Smooth muscle cell (in vitro differentiated cells): ENCODE results near the gene LY6G6C. TPM values are rescaled to one million over a fixed set of nuclear protein-coding genes. Genes with fewer than 3 reads are reported as not detected.
A peak's percentile ranks its signal among the peaks of the same experiment; 100 is the strongest.

ENCODE experiments used
- DNase-seq: peaks from one replicate; lab custom pipeline; 2025; ENCODE audit not compliant: unreplicated experiment; lab: John Stamatoyannopoulos, UW
- H2AFZ ChIP-seq: fragments of 200-600 bp; sonication (generic); 2 replicates; pipeline ENCODE4 v1.6.0; 2016; ENCODE audit warnings: antibody characterized with exemption, low read depth, mild to moderate bottlenecking
- H3F3A ChIP-seq: fragments of 200-600 bp; sonication (generic); 2 replicates; pipeline ENCODE4 v1.6.0; 2017; ENCODE audit warnings: antibody characterized with exemption, low read depth
- H3K27ac ChIP-seq: fragments of 200-600 bp; sonication (generic); 2 replicates; pipeline ENCODE4 v1.5.1; 2016; ENCODE audit warnings: low read depth, mild to moderate bottlenecking
- H3K27me3 ChIP-seq: fragments of 200-600 bp; sonication (generic); 2 replicates; pipeline ENCODE4 v1.6.1; 2016; ENCODE audit warnings: low read depth, mild to moderate bottlenecking
- H3K36me3 ChIP-seq: fragments of 200-600 bp; sonication (generic); 2 replicates; pipeline ENCODE4 v1.5.1; 2016; ENCODE audit warnings: low read depth
- H3K4me1 ChIP-seq: fragments of 200-600 bp; sonication (generic); 2 replicates; pipeline ENCODE4 v1.5.1; 2016; ENCODE audit warnings: low read depth
- H3K4me2 ChIP-seq: fragments of 200-600 bp; sonication (generic); 2 replicates; pipeline ENCODE4 v1.6.0; 2016; ENCODE audit warnings: mild to moderate bottlenecking
- H3K4me3 ChIP-seq: fragments of 200-600 bp; sonication (generic); 2 replicates; pipeline ENCODE4 v1.5.1; 2016; ENCODE audit warnings: mild to moderate bottlenecking
- H3K79me2 ChIP-seq: fragments of 200-600 bp; sonication (generic); 2 replicates; pipeline ENCODE4 v1.6.0; 2016; ENCODE audit warnings: low read depth, mild to moderate bottlenecking
- H3K9ac ChIP-seq: fragments of 200-600 bp; sonication (generic); 2 replicates; pipeline ENCODE4 v1.6.0; 2016; ENCODE audit warnings: low read depth
- H3K9me3 ChIP-seq: fragments of 200-600 bp; sonication (generic); replicated peaks from 2 replicates; pipeline ENCODE4 v1.5.1; 2016; ENCODE audit warnings: low read depth
- H4K20me1 ChIP-seq: fragments of 200-600 bp; sonication (generic); 2 replicates; pipeline ENCODE4 v1.6.0; 2016; ENCODE audit warnings: low read depth
- WGBS: methylation state at CpG from one replicate; pipeline ENCODE4 v1.1.7; 2016; ENCODE audit warnings: low lambda C conversion rate; 5-methylcytosine and 5-hydroxymethylcytosine counted together
- polyA plus RNA-seq: library from polyadenylated mRNA; unstranded; fragments of >200 nt; fragmentation: Nextera tagmentation; extraction: Ambion mirVana; gene quantifications from 2 replicates; pipeline ENCODE4 v1.2.1, GENCODE V29; 2016
- total RNA-seq: library from RNA; depleted of rRNA; stranded (reverse); fragments of >200 nt; gene quantifications from 2 replicates; pipeline ENCODE4 v1.2.3, GENCODE V29; 2014
- TF ChIP-seq, protein P1 (sequence below): fragments of 200-600 bp; sonication (generic); IDR thresholded peaks from 2 replicates; pipeline ENCODE4 v1.5.1; 2017; ENCODE audit warnings: borderline replicate concordance, mild to moderate bottlenecking, antibody characterized with exemption; ENCODE audit not compliant: insufficient read depth, poor library complexity, severe bottlenecking

LY6G6C gene
- total and polyA plus RNA-seq, 2 experiments from 2014 or later = 3.8 to 3.9 TPM

DNA sequence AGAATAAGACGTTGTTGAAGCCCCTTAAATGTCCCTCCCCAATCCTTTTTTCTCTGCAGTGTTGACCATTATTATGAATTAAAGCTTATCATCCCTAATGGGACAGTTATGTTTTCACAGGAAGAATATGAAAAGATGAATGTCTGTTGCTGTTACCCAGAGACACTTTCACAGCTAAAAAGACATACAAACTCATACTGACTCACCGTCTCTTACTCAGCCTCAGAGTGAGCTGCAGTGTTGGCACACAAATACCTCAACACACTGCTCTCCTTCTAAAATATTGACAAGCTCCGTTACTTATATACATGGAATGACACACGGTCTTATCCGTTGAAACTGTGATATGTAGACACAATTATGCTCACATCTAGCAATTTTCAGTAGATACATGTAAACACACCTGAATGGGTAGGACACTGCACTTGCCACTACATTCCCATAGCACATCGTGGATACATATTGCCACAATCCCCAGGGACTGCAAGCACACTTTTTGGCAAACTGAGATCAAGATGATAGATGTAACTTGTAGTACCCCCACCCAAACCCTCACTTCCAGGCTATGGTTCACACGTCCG lies 31.3 kb upstream of the LY6G6C start:
- TF ChIP-seq, protein P1, sequence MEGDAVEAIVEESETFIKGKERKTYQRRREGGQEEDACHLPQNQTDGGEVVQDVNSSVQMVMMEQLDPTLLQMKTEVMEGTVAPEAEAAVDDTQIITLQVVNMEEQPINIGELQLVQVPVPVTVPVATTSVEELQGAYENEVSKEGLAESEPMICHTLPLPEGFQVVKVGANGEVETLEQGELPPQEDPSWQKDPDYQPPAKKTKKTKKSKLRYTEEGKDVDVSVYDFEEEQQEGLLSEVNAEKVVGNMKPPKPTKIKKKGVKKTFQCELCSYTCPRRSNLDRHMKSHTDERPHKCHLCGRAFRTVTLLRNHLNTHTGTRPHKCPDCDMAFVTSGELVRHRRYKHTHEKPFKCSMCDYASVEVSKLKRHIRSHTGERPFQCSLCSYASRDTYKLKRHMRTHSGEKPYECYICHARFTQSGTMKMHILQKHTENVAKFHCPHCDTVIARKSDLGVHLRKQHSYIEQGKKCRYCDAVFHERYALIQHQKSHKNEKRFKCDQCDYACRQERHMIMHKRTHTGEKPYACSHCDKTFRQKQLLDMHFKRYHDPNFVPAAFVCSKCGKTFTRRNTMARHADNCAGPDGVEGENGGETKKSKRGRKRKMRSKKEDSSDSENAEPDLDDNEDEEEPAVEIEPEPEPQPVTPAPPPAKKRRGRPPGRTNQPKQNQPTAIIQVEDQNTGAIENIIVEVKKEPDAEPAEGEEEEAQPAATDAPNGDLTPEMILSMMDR = no peak
- no peaks in the 10 kb centered on the region for H4K20me1 ChIP-seq
- H3K27me3 ChIP-seq = no peaks in the 10 kb centered on the region
- H3K4me1 ChIP-seq = no peaks in the 10 kb centered on the region
- H3K9ac ChIP-seq = no peak overlapping the region
- peak overlapping the region; percentile 4 for H3K4me2 ChIP-seq
- H3K36me3 ChIP-seq = no peaks in the 10 kb centered on the region
- no peaks in the 10 kb centered on the region for H3K9me3 ChIP-seq
- DNase-seq = no peak
- 71% methylated on average over 8 of the region's 8 CpGs for WGBS
- peak overlapping the region; percentile 48 for H3K27ac ChIP-seq
- no peak overlapping the region for H3K4me3 ChIP-seq
- H2AFZ ChIP-seq = no peak overlapping the region
- H3K79me2 ChIP-seq = no peaks in the 10 kb centered on the region
- no peaks in the 10 kb centered on the region for H3F3A ChIP-seq

GRCh38 chr6:31750411-31751022 lies 29.0 kb upstream of the LY6G6C start:
- H3F3A ChIP-seq = no peaks in the 10 kb centered on the region
- H3K27me3 ChIP-seq = no peaks in the 10 kb centered on the region
- H4K20me1 ChIP-seq = no peaks in the 10 kb centered on the region
- DNase-seq = no peak
- H3K9ac ChIP-seq = no peak overlapping the region
- H3K79me2 ChIP-seq = no peaks in the 10 kb centered on the region
- no peak overlapping the region for H3K27ac ChIP-seq
- no peaks in the 10 kb centered on the region for H3K4me1 ChIP-seq
- no peaks in the 10 kb centered on the region for H3K36me3 ChIP-seq
- TF ChIP-seq, protein P1 = no peak
- WGBS = 56% methylated on average over 7 of the region's 7 CpGs
- H2AFZ ChIP-seq = no peak overlapping the region
- H3K9me3 ChIP-seq = no peaks in the 10 kb centered on the region
- H3K4me2 ChIP-seq = peak overlapping the region; percentile 43
- no peak overlapping the region for H3K4me3 ChIP-seq

- no peak overlapping the region for H3K9ac ChIP-seq
- H3K27me3 ChIP-seq = no peaks in the 10 kb centered on the region
- H3F3A ChIP-seq = no peaks in the 10 kb centered on the region
- 92% methylated on average over 8 of the region's 8 CpGs for WGBS
- H3K4me3 ChIP-seq = no peak overlapping the region
- no peaks in the 10 kb centered on the region for H3K9me3 ChIP-seq
- no peak overlapping the region for H3K4me2 ChIP-seq
- TF ChIP-seq, protein P1 = no peak
- DNase-seq = no peak
- no peaks in the 10 kb centered on the region for H3K79me2 ChIP-seq
- no peak overlapping the region for H2AFZ ChIP-seq
- H3K4me1 ChIP-seq = peaks cover 2% of the 10 kb centered on the region
- no peaks in the 10 kb centered on the region for H3K36me3 ChIP-seq
- no peaks in the 10 kb centered on the region for H4K20me1 ChIP-seq
- no peak overlapping the region for H3K27ac ChIP-seq
Measured at GRCh38 chr6:31749301-31750036, 27.9 kb upstream of the LY6G6C start.
